ENCODE measurements around the gene DNAH1.

GRCh38 chr3:52333869-52334557 lies 17.9 kb downstream of the DNAH1 start:
- no peak for TF ChIP-seq CTCF (IDR thresholded peaks at IDR 0.05; ENCODE audit: poor library complexity)
- no peak for TF ChIP-seq EZH2 (IDR thresholded peaks at IDR 0.05; ENCODE audit: borderline replicate concordance)
- TF ChIP-seq EZH2phosphoT487 (IDR thresholded peaks at IDR 0.05; ENCODE audit: low read depth, severe bottlenecking, unreplicated experiment) = no peak

Measured in hepatocyte (in vitro differentiated cells).